GM12891 (cell line): ENCODE data around the gene ADRA1B.

Source experiments
- PAX5 ChIP-seq: IDR thresholded peaks from 2 replicates; pipeline ENCODE4 v1.6.1; 2011; ENCODE audit warnings: low read length, moderate library complexity, mild to moderate bottlenecking; ENCODE audit not compliant: insufficient read depth, severe bottlenecking
- POLR2A ChIP-seq: IDR thresholded peaks from 2 replicates; pipeline ENCODE4 v1.6.1; 2011; ENCODE audit warnings: low read depth, low read length, control low read depth
- POLR2AphosphoS5 ChIP-seq: IDR thresholded peaks from 2 replicates; pipeline ENCODE4 v1.6.1; 2011; ENCODE audit warnings: low read depth, low read length, control low read depth
- SPI1 ChIP-seq: IDR thresholded peaks from 2 replicates; pipeline ENCODE4 v1.6.1; 2011; ENCODE audit warnings: low read depth, low read length, control low read depth
- TAF1 ChIP-seq: IDR thresholded peaks from 2 replicates; pipeline ENCODE4 v1.6.1; 2011; ENCODE audit warnings: low read depth, low read length, control low read depth

DNA sequence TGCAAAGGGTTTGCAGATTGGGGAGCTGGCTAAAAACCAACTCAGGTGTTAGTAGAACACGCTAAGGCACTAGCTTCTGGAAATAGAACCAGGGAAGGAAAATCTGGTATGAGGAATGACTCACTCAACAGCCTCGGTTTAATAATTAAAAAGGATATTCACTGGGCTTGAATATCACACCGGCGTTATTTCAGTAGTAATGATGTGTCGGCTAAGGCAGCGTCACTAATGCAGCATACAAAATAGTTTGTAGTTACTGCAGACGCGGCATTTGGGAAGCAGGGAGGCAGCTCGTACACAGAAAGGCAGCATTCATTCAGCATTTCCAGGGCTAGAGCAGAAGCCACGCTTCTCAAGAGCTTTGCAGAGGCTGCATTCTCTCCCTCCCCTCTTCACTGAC is 1.7 kb downstream of the ADRA1B start:
- TF ChIP-seq TAF1 (no peak), POLR2AphosphoS5 (no peak), POLR2A (no peak), SPI1 (no peak), PAX5 (no peak)
